Esophagus muscularis mucosa (tissue), 4 donors: ENCODE data around the gene CCNJL.

ENCODE experiments used
- EP300 ChIP-seq: sonication (generic); formaldehyde crosslinking; IDR thresholded peaks from one replicate; pipeline ENCODE4 v1.6.1; 2017; ENCODE audit warnings: antibody characterized with exemption
- POLR2A ChIP-seq: fragments of 450-650 bp; IDR thresholded peaks from one replicate; pipeline ENCODE4 v1.6.1; 2017; ENCODE audit warnings: antibody characterized with exemption, moderate library complexity, mild to moderate bottlenecking, low read depth
- TF ChIP-seq, protein P1 (sequence below), 3 experiments: fragments of 200-600 bp in 2 of 3; fragments of 450-650 bp in 1 of 3; sonication (generic) in 2 of 3; IDR thresholded peaks; one replicate each; pipeline ENCODE4 v1.5.1; 2017 to 2019; ENCODE audit warnings: antibody characterized with exemption in 3 of 3, mild to moderate bottlenecking in 2 of 3, moderate library complexity in 1 of 3

DNA sequence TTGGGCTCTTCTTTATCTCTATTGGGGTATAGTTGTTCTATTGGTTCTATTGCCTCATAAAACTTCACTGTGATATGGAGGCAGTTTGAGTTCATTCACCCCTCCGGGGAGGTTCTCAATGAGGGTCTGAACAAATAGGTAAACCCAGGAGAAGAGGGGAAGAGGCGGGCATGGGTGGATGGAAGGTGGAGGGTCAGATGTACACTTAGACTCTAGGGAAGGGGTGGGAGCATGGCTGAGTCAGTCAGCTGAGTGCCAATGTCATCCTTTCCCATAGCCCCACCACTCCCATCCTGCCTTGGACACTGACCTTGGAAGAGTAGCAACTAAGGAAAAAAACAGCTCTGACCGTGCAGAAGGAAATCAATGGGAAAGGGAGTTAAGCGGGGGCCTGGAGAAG lies 93.0 kb downstream of the CCNJL start:
- TF ChIP-seq EP300 (no peak), POLR2A (no peak)
- TF ChIP-seq, protein P1, sequence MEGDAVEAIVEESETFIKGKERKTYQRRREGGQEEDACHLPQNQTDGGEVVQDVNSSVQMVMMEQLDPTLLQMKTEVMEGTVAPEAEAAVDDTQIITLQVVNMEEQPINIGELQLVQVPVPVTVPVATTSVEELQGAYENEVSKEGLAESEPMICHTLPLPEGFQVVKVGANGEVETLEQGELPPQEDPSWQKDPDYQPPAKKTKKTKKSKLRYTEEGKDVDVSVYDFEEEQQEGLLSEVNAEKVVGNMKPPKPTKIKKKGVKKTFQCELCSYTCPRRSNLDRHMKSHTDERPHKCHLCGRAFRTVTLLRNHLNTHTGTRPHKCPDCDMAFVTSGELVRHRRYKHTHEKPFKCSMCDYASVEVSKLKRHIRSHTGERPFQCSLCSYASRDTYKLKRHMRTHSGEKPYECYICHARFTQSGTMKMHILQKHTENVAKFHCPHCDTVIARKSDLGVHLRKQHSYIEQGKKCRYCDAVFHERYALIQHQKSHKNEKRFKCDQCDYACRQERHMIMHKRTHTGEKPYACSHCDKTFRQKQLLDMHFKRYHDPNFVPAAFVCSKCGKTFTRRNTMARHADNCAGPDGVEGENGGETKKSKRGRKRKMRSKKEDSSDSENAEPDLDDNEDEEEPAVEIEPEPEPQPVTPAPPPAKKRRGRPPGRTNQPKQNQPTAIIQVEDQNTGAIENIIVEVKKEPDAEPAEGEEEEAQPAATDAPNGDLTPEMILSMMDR (IDR thresholded peaks at IDR 0.05) = no peak
